Endothelial cell (in vitro differentiated cells): Measurements from ENCODE around the gene ZDHHC16. TPM values are rescaled to one million over a fixed set of nuclear protein-coding genes. Genes with fewer than 3 reads are reported as not detected.
"Not testable (repeated sequence)": the region's sequence is repeated elsewhere in the genome, so short reads cannot be mapped to it uniquely, and the experiment has no call there.

Experiments used
- DNase-seq: peaks from one replicate; pipeline ENCODE4 v3.0.0; 2021; ENCODE audit warnings: low spot score
- H3K27ac Mint-ChIP-seq: one replicate; pipeline ENCODE4 v1.8.0; 2021; ENCODE audit warnings: mixed read lengths, inconsistent platforms; ENCODE audit not compliant: unreplicated experiment
- H3K27me3 Mint-ChIP-seq: one replicate; pipeline ENCODE4 v1.8.0; 2021; ENCODE audit warnings: mild to moderate bottlenecking, moderate library complexity, mixed read lengths, inconsistent platforms; ENCODE audit not compliant: unreplicated experiment
- H3K36me3 Mint-ChIP-seq: one replicate; pipeline ENCODE4 v1.8.0; 2021; ENCODE audit warnings: mild to moderate bottlenecking, low read depth, mixed read lengths, inconsistent platforms; ENCODE audit not compliant: unreplicated experiment
- H3K4me1 Mint-ChIP-seq: one replicate; pipeline ENCODE4 v1.8.0; 2021; ENCODE audit warnings: mild to moderate bottlenecking, mixed read lengths, inconsistent platforms; ENCODE audit not compliant: unreplicated experiment
- H3K4me3 Mint-ChIP-seq: one replicate; pipeline ENCODE4 v1.8.0; 2021; ENCODE audit warnings: mild to moderate bottlenecking, mixed read lengths, inconsistent platforms; ENCODE audit not compliant: unreplicated experiment
- H3K9me3 Mint-ChIP-seq: one replicate; pipeline ENCODE4 v1.8.0; 2021; ENCODE audit warnings: mixed read lengths, inconsistent platforms; ENCODE audit not compliant: unreplicated experiment
- CTCF ChIP-seq: fragments of 200-600 bp; sonication (generic); IDR thresholded peaks from one replicate; pipeline ENCODE4 v1.5.0; 2021; ENCODE audit warnings: antibody characterized with exemption; ENCODE audit not compliant: unreplicated experiment
- total RNA-seq: library from RNA; stranded (reverse); fragmentation: NEBNext Ultra II Directional; extraction: Animal tissue kit (Norgen Biotek cat#: 25700); gene quantifications from one replicate; pipeline ENCODE4 v1.2.1, GENCODE V29; 2021; ENCODE audit not compliant: unreplicated experiment

Gene ZDHHC16
- total RNA-seq, 1 donor from 2014 or later: 45.0 TPM

DNA sequence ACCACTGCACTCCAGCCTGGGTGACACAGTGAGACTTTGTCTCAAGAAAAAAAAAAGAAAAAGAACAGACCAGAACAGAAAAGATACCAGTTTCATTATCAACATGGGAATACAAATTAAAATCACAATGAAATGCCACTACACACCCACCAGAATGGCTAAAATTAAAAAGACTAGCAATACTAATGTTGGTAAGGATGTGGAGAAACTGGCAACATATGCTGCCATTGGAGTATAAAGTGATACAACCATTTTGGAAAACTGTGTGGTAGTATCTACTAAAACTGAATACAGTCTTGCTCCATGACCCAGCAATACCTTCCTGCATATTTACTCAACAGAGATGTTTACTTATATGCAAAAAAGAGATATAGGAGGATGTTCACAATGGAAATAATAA lies 41.9 kb upstream of the ZDHHC16 start:
- TF ChIP-seq CTCF: no peak
- H3K4me3 Mint-ChIP-seq: no peak overlapping the region
- H3K27ac Mint-ChIP-seq: peak overlapping the region; percentile 9
- H3K36me3 Mint-ChIP-seq: no peaks in the 10 kb centered on the region
- no peaks in the 10 kb centered on the region for H3K9me3 Mint-ChIP-seq
- peaks cover 21% of the 10 kb centered on the region for H3K4me1 Mint-ChIP-seq
- DNase-seq: no peak
- H3K27me3 Mint-ChIP-seq: peaks cover 10% of the 10 kb centered on the region

GRCh38 chr10:97406064-97406463 lies 39.9 kb upstream of the ZDHHC16 start:
- DNase-seq: no peak
- TF ChIP-seq CTCF: no peak
- H3K27me3 Mint-ChIP-seq: peaks cover 8% of the 10 kb centered on the region
- peak overlapping the region; percentile 86 for H3K27ac Mint-ChIP-seq
- H3K4me3 Mint-ChIP-seq: no peak overlapping the region
- no peaks in the 10 kb centered on the region for H3K36me3 Mint-ChIP-seq
- H3K9me3 Mint-ChIP-seq: no peaks in the 10 kb centered on the region
- peaks cover 13% of the 10 kb centered on the region for H3K4me1 Mint-ChIP-seq

DNA sequence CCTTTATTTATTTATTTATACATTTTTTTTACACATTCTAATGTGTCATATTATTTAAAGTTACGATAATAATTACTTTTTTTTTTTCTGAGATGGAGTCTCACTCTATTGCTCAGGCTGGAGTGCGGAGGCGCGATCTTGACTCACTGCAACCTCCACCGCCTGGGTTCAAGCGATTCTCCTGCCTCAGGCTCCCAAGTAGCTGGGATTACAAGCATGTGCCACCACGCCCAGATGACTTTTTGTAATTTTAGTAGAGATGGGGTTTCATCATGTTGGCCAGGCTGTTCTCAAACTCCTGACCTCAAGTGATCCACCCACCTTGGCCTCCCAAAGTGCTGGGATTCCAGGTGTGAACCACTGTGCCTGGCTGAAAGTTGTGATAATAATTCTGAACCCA lies 39.5 kb upstream of the ZDHHC16 start:
- H3K9me3 Mint-ChIP-seq: not testable (repeated sequence)

GRCh38 chr10:97407211-97407951 lies 38.6 kb upstream of the ZDHHC16 start:
- Mint-ChIP-seq H3K27ac (peak overlapping the region; percentile 48), H3K36me3 (no peaks in the 10 kb centered on the region), H3K27me3 (peaks cover 1% of the 10 kb centered on the region), H3K4me1 (peaks cover 9% of the 10 kb centered on the region), H3K4me3 (peak overlapping the region; percentile 56), H3K9me3 (no peaks in the 10 kb centered on the region)
- peak; percentile 77 for TF ChIP-seq CTCF
- peak; percentile 68 for DNase-seq

More for the DNA sequence above, 39.5 kb upstream of the ZDHHC16 start:
- H3K4me3 Mint-ChIP-seq, H3K27ac Mint-ChIP-seq, DNase-seq, H3K36me3 Mint-ChIP-seq, H3K4me1 Mint-ChIP-seq, H3K27me3 Mint-ChIP-seq: not testable (repeated sequence)

GRCh38 chr10:97407952-97408248 lies 38.1 kb upstream of the ZDHHC16 start:
- Mint-ChIP-seq H3K27ac (peak overlapping the region; percentile 48), H3K4me1 (peaks cover 9% of the 10 kb centered on the region), H3K36me3 (no peaks in the 10 kb centered on the region), H3K27me3 (peaks cover 1% of the 10 kb centered on the region), H3K4me3 (no peak overlapping the region), H3K9me3 (no peaks in the 10 kb centered on the region)
- TF ChIP-seq CTCF: no peak
- DNase-seq: no peak
